Keratinocyte (primary cell): ENCODE results near the gene PPM1H. TPM values are rescaled to one million over a fixed set of nuclear protein-coding genes. Genes with fewer than 3 reads are reported as not detected.

Experiments used
- DNase-seq: peaks from one replicate; pipeline ENCODE4 v3.0.0-alpha.2; 2011; ENCODE audit warnings: low read depth, missing footprints, low spot score
- FAIRE-seq: peaks from 2 replicates; lab custom pipeline; 2011; peaks lifted over from hg19 to GRCh38; lab: Jason Lieb, UNC
- H2AFZ ChIP-seq: 2 replicates; pipeline ENCODE4 v1.6.0; 2012; ENCODE audit warnings: low read length, control low read depth, inconsistent platforms; ENCODE audit not compliant: control insufficient read depth
- H3K27ac ChIP-seq: 2 replicates; pipeline ENCODE4 v1.5.1; 2011; ENCODE audit warnings: low read length; ENCODE audit not compliant: control insufficient read depth, insufficient read depth
- H3K27me3 ChIP-seq: 3 replicates; pipeline ENCODE4 v1.6.0; 2011; ENCODE audit warnings: low read length; ENCODE audit not compliant: control insufficient read depth, insufficient read depth; ENCODE audit errors: extremely low read depth
- H3K36me3 ChIP-seq, 2 experiments: 2 replicates in 1 of 2; 3 replicates in 1 of 2; pipeline ENCODE4 v1.5.1; 2011; ENCODE audit warnings: low read length in 2 of 2, mild to moderate bottlenecking in 1 of 2; ENCODE audit not compliant: control insufficient read depth in 2 of 2, insufficient read depth in 2 of 2; ENCODE audit errors: extremely low read depth in 1 of 2
- H3K4me1 ChIP-seq: 3 replicates; pipeline ENCODE4 v1.5.1; 2011; ENCODE audit warnings: low read length; ENCODE audit not compliant: control insufficient read depth, insufficient read depth; ENCODE audit errors: extremely low read depth
- H3K4me2 ChIP-seq: 3 replicates; pipeline ENCODE4 v1.6.0; 2011; ENCODE audit warnings: low read depth, low read length; ENCODE audit not compliant: control insufficient read depth, insufficient read depth; ENCODE audit errors: extremely low read depth
- H3K4me3 ChIP-seq, 3 experiments: fragments of 200-600 bp in 1 of 3; sonication (generic) in 1 of 3; 2 replicates in 2 of 3; 3 replicates in 1 of 3; pipeline ENCODE4 v1.5.1; 2011 to 2016; ENCODE audit warnings: low read length in 3 of 3, mild to moderate bottlenecking in 3 of 3, control low read depth in 2 of 3, inconsistent platforms in 1 of 3, low read depth in 1 of 3, mixed read lengths in 1 of 3, mixed run types in 1 of 3, moderate library complexity in 1 of 3; ENCODE audit not compliant: control insufficient read depth in 2 of 3, insufficient read depth in 2 of 3; ENCODE audit errors: extremely low read depth in 1 of 3
- H3K79me2 ChIP-seq: 2 replicates; pipeline ENCODE4 v1.6.0; 2012; ENCODE audit warnings: low read length; ENCODE audit not compliant: control insufficient read depth, insufficient read depth
- H3K9ac ChIP-seq: 3 replicates; pipeline ENCODE4 v1.6.0; 2011; ENCODE audit warnings: low read length; ENCODE audit not compliant: control insufficient read depth, insufficient read depth; ENCODE audit errors: extremely low read depth
- H3K9me1 ChIP-seq: 3 replicates; pipeline ENCODE4 v1.6.0; 2011; ENCODE audit warnings: low read length; ENCODE audit not compliant: control insufficient read depth, insufficient read depth; ENCODE audit errors: extremely low read depth
- H3K9me3 ChIP-seq: 2 replicates; pipeline ENCODE4 v1.5.1; 2012; ENCODE audit warnings: low read depth, low read length; ENCODE audit not compliant: control insufficient read depth
- H4K20me1 ChIP-seq: 3 replicates; pipeline ENCODE4 v1.6.0; 2011; ENCODE audit warnings: low read length; ENCODE audit not compliant: control insufficient read depth, insufficient read depth; ENCODE audit errors: extremely low read depth
- EZH2 ChIP-seq: IDR thresholded peaks from one replicate; pipeline ENCODE4 v1.6.1; 2012; ENCODE audit warnings: inconsistent platforms, mild to moderate bottlenecking, low read length, moderate library complexity
- dilution Hi-C: fragments of 300-500 bp; cut with MboI; formaldehyde crosslinking; loops from one replicate; pipeline ENCODE4 v1.7.0; 2020; ENCODE audit warnings: low sequenced_read_pairs; ENCODE audit not compliant: extremely low pct_ligation_motif_present
- polyA plus RNA-seq, 5 experiments: library from polyadenylated mRNA; depleted of rRNA in 3 of 5; stranded (reverse) in 3 of 5; stranded (forward) in 1 of 5; unstranded in 1 of 5; fragments of >200 nt; gene quantifications; 1 replicate in 1 of 5; 2 replicates in 3 of 5; 3 replicates in 1 of 5; pipeline versions ENCODE4 v1.2.1 to v1.2.3, GENCODE V29; 2011 to 2012; ENCODE audit warnings: missing spikeins in 2 of 5, low read depth in 1 of 5, low replicate concordance in 1 of 5
- TF ChIP-seq, protein P1 (sequence below), 3 experiments: IDR thresholded peaks in 1 of 3; conservative IDR thresholded peaks in 1 of 3; optimal IDR thresholded peaks in 1 of 3; 2 replicates in 2 of 3; 3 replicates in 1 of 3; pipeline versions ENCODE3 to v1.5.1; 2011; ENCODE audit warnings: low read length in 3 of 3, mild to moderate bottlenecking in 3 of 3, moderate library complexity in 2 of 3, control low read depth in 1 of 3, inconsistent platforms in 1 of 3; ENCODE audit not compliant: insufficient read depth in 2 of 3; ENCODE audit errors: extremely low read depth in 1 of 3

PPM1H gene
- polyA plus RNA-seq, 1 donor (not counting 4 experiments of a cell fraction or from before 2014, with no cell fraction given), result 0.09 TPM

DNA sequence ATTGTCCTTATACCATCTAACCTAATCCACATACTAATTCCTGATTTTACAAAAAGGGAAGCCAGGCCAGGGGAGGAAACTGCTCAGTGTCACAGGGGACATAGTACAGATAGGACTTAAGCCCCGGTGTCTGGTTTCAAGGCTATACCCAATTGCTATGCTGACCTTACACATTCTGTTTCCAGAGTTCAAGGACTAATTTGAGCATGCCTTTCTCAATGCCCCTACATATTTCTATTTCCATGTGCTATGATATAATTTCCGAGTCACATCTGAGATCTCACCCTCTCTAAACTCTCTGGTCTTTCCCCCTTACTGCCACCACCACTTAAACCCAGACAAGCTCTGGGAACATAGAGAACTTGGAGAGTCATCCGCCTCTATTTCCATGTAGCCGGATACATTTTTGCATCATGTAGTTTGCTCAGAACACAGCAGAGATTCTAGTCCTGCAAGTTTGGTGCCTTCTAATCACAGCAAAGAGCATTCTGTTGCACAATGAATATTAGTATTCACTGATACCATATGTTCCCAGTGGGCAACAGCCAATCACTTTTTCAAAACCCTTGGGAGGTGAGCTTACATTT is 34.2 kb downstream of the PPM1H start:
- H3K9me1 ChIP-seq, result no peaks in the 10 kb centered on the region
- H3K79me2 ChIP-seq, result no peaks in the 10 kb centered on the region
- dilution Hi-C loops, result no loop called here
- DNase-seq, result no peak
- no peaks in the 10 kb centered on the region for H3K36me3 ChIP-seq
- no peaks in the 10 kb centered on the region for H3K27me3 ChIP-seq
- no peak for FAIRE-seq
- no peak overlapping the region for H3K27ac ChIP-seq
- H2AFZ ChIP-seq, result no peak overlapping the region
- H3K9ac ChIP-seq, result no peak overlapping the region
- no peak overlapping the region for H3K4me3 ChIP-seq
- no peaks in the 10 kb centered on the region for H3K4me1 ChIP-seq
- H3K9me3 ChIP-seq, result no peaks in the 10 kb centered on the region
- H4K20me1 ChIP-seq, result no peaks in the 10 kb centered on the region
- no peak overlapping the region for H3K4me2 ChIP-seq
- TF ChIP-seq, protein P1, sequence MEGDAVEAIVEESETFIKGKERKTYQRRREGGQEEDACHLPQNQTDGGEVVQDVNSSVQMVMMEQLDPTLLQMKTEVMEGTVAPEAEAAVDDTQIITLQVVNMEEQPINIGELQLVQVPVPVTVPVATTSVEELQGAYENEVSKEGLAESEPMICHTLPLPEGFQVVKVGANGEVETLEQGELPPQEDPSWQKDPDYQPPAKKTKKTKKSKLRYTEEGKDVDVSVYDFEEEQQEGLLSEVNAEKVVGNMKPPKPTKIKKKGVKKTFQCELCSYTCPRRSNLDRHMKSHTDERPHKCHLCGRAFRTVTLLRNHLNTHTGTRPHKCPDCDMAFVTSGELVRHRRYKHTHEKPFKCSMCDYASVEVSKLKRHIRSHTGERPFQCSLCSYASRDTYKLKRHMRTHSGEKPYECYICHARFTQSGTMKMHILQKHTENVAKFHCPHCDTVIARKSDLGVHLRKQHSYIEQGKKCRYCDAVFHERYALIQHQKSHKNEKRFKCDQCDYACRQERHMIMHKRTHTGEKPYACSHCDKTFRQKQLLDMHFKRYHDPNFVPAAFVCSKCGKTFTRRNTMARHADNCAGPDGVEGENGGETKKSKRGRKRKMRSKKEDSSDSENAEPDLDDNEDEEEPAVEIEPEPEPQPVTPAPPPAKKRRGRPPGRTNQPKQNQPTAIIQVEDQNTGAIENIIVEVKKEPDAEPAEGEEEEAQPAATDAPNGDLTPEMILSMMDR (optimal IDR thresholded peaks at IDR 0.05 in 1 of 3, IDR thresholded peaks at IDR 0.05 in 1 of 3, conservative IDR thresholded peaks at IDR 0.05 in 1 of 3; ENCODE audit: extremely low read depth in 1 of 3, insufficient read depth in 2 of 3, low read length in 3 of 3), result no peak
- no peak for TF ChIP-seq EZH2

DNA sequence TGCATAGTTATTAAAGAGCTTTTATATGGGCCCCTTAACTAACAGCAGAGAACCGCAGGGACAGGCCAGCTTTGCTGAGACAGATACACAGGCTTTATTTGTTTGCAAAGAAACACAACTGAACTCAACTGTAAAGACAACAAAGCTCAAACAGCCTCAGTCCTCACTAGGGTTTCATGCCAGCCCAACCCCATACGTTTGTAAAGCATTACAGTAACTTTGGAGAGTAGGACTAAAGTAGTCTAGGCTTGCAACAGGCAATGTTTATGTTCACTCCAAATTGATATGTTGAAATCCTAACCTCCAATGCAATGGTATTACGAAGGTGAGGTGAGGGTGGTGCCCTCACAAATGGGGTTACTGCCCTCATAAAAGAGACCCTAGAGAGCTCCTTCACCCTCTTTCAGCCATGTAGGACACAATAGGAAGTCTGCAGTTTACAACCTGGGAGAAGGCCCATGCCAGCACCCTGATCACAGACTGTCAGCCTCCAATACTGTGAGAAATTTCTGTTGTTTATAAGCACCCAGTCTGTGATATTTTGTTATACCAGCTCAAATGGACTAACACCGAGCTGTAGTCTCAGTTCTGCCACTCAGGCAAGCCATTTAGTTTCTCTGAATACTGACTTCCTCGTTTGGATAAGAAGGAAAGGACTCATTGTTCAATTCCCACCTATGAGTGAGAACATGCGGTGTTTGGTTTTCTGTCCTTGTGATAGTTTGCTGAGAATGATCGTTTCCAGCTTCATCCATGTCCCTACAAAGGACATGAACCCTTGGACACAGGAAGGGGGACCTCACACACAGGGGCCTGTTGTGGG is 35.2 kb downstream of the PPM1H start:
- H3K36me3 ChIP-seq, result no peaks in the 10 kb centered on the region
- H3K4me1 ChIP-seq, result no peaks in the 10 kb centered on the region
- H3K27ac ChIP-seq, result no peak overlapping the region
- FAIRE-seq, result no peak
- H3K9me3 ChIP-seq, result no peaks in the 10 kb centered on the region
- DNase-seq, result no peak
- H3K4me2 ChIP-seq, result no peak overlapping the region
- no peak for TF ChIP-seq EZH2
- TF ChIP-seq, protein P1 (optimal IDR thresholded peaks at IDR 0.05 in 1 of 3, IDR thresholded peaks at IDR 0.05 in 1 of 3, conservative IDR thresholded peaks at IDR 0.05 in 1 of 3; ENCODE audit: extremely low read depth in 1 of 3, insufficient read depth in 2 of 3, low read length in 3 of 3), result no peak
- H3K27me3 ChIP-seq, result no peaks in the 10 kb centered on the region
- dilution Hi-C loops, result no loop called here
- H3K4me3 ChIP-seq, result no peak overlapping the region
- no peaks in the 10 kb centered on the region for H3K79me2 ChIP-seq
- H4K20me1 ChIP-seq, result no peaks in the 10 kb centered on the region
- no peaks in the 10 kb centered on the region for H3K9me1 ChIP-seq
- H3K9ac ChIP-seq, result no peak overlapping the region
- no peak overlapping the region for H2AFZ ChIP-seq
